Measurements from ENCODE around the gene GPC6. TPM values are rescaled to one million over a fixed set of nuclear protein-coding genes. Genes with fewer than 3 reads are reported as not detected.
"Not testable (repeated sequence)": the region's sequence is repeated elsewhere in the genome, so short reads cannot be mapped to it uniquely, and the experiment has no call there.

The GPC6 gene
- total RNA-seq, 1 donor from 2014 or later: not detected

- intact Hi-C loops (cut with micrococcal nuclease): no loop called here
Measured at GRCh38 chr13:94267581-94268366, 1041.2 kb downstream of the GPC6 start.

DNA sequence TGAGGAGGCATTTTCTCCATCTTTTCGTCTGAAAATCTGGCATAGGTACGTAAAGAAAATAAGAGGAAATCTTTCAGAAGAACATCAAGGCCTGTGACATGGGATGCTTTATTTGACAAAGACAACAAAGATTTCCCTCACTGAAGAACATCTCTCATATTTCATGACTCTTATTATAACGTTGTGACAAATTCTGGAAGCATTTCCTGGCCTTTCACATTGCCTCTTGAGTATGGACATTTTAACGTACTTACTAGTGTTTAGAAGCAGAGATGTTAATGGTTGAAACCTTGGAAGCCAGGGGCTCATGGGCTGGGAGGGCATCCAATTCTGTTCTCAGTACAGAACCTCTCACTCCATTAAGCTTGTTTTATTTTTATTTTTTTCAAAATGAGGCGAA is 1042.1 kb downstream of the GPC6 start:
- intact Hi-C loops (cut with micrococcal nuclease): no loop called here

- intact Hi-C loops (cut with micrococcal nuclease): no loop called here
Measured at GRCh38 chr13:94269557-94269956, 1043.0 kb downstream of the GPC6 start.

DNA sequence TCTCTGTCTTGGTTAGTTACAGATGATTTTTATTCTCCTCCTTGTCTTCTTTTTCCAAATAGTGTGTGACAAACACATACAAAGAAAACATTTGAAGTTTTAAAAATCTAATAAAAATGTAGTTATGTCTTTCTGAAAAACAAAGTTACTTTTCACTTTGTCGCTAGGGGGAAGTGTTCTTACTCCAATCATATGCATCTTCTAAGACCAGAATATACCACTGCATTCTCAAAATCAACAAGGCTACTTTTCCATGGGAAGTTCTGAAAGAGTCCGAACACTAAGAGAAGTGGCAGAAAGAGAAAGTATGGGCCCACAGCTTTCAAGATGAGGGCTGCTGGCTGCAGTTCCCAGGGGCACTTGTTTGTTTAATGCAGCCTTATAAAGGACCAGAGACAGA is 1043.9 kb downstream of the GPC6 start:
- intact Hi-C loops (cut with micrococcal nuclease): loop anchor here (1.0 kb wide), 1 partner anchor 92 kb away; no protein-coding TSS in a partner anchor

GRCh38 chr13:94272038-94272437 is 1045.4 kb downstream of the GPC6 start:
- intact Hi-C loops (cut with micrococcal nuclease): no loop called here

GRCh38 chr13:94280349-94280748 is 1053.7 kb downstream of the GPC6 start:
- intact Hi-C loops (cut with micrococcal nuclease): no loop called here

DNA sequence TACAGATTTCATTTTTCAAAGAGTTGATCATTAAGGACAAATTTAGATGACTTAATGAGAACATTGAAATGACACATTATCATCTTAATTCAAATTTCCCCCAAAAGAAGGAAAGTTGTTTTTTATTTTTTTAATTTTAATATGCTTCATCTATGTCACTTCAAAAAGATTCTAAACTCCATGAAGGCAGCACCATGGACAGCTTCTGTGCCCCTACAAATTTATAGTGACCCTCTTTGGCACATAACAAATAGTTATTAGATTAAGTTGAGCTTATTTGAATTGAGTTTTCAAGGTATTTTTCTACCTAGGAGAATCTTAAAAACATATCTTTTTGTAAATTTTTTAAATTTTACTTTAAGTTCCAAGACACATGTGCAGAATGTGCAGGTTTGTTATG is 1054.2 kb downstream of the GPC6 start:
- intact Hi-C loops (cut with micrococcal nuclease): no loop called here

DNA sequence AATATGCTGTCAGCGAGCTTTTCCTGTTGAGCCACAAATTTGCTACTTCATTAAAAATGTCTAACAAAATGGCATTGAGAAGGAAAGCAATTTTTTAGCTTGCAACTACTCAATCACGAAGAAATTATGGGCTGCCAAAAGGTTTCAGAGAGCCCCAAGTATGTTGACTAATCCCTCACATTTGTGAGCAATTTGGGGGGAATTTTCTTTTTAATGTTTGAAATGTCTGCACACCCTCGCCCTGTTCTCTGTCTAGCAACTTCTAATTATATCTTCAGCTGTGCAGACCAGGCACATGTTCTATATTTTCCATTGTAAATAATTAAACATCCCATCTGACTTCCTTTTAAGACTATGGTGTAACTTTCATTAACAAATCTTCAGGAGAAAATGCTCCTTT is 1060.0 kb downstream of the GPC6 start:
- intact Hi-C loops (cut with micrococcal nuclease): no loop called here

- intact Hi-C loops (cut with micrococcal nuclease): no loop called here
Measured at GRCh38 chr13:94291631-94292322, 1065.2 kb downstream of the GPC6 start.

DNA sequence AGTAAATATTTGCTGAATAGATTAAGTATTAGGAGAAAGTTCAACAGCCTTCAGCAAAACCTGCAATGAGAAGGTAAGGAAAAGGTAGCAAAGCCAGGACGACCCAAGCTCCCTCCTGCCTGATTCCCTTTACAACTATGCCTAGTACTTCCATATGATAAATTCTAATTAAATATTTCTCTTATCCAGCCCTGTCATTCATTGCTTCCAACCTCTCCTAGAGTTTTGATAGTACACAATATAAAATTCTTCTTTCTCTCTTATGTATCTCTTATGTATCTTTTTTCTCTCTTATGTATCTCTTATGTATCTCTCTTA is 1065.7 kb downstream of the GPC6 start:
- intact Hi-C loops (cut with micrococcal nuclease): no loop called here

- intact Hi-C loops (cut with micrococcal nuclease): no loop called here
Measured at GRCh38 chr13:94296471-94296870, 1069.9 kb downstream of the GPC6 start.

DNA sequence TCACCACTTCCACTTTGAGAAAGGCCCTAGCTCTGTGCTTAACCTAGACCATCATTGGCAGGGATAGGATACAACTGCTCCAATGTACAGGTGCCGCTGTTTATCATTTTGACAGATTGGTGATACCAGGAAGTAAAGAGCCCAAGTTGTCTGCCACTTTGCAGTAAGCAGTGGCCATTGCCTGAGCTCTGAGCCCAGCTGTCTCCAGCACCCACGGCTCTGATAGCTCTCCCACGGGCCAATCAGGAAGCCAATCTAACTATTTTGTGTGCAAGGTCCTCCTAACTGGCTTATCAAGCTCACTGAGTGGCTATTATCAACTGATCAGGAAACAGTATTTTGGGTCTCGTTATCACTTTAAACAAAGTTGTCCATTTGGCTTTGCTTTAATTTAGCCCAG is 1071.7 kb downstream of the GPC6 start:
- intact Hi-C loops (cut with micrococcal nuclease): no loop called here

DNA sequence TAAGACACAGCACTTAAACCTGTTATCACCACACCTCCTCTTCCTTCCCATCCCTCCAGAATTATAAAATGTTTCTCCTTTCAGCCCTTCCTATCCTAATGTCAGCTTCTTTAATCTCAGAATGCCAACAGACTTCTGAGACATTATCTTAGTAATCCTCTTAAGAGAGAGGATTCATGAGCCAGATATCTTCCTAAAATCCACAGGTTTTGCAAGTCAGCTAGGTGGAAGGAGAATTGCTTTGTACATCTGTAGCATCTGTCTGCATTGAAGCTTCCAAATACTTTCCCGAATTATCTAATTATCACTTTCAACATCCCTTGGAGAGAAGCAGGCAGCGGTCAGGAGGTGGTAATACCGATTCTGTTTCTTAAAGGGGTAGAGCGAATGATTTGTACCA is 1073.8 kb downstream of the GPC6 start:
- intact Hi-C loops (cut with micrococcal nuclease): no loop called here

- intact Hi-C loops (cut with micrococcal nuclease): no loop called here
Measured at GRCh38 chr13:94301487-94301886, 1074.9 kb downstream of the GPC6 start.

- intact Hi-C loops (cut with micrococcal nuclease): not testable (repeated sequence)
Measured at GRCh38 chr13:94302847-94303565, 1076.4 kb downstream of the GPC6 start.

- intact Hi-C loops (cut with micrococcal nuclease): no loop called here
Measured at GRCh38 chr13:94303644-94304174, 1077.1 kb downstream of the GPC6 start.

GRCh38 chr13:94305033-94305432 is 1078.4 kb downstream of the GPC6 start:
- intact Hi-C loops (cut with micrococcal nuclease): no loop called here

- intact Hi-C loops (cut with micrococcal nuclease): no loop called here
Measured at GRCh38 chr13:94305463-94305862, 1078.9 kb downstream of the GPC6 start.

DNA sequence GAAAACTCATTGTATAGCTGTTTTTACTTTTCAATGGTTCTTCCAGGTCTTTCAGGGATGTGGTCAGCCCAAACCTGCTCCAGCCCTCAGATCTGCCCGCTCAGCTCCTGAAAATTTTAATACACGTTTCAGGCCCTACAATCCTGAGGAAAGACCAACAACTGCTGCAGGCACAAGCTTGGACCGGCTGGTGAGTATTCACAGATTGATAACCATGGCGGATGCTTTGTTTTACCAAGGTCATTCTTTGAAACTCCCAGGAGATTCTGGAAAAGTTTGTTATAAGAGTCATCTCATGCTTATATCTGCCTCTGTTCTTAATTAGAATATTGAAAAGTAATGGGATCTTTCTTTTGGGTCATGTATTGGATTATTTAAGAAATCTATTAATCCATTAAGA is 1079.3 kb downstream of the GPC6 start:
- intact Hi-C loops (cut with micrococcal nuclease): no loop called here

- intact Hi-C loops (cut with micrococcal nuclease): no loop called here
Measured at GRCh38 chr13:94308832-94309231, 1082.2 kb downstream of the GPC6 start.

- intact Hi-C loops (cut with micrococcal nuclease): no loop called here
Measured at GRCh38 chr13:94309576-94309975, 1083.0 kb downstream of the GPC6 start.
